Measurements from ENCODE around the gene CNTNAP2.

Gene CNTNAP2

DNA sequence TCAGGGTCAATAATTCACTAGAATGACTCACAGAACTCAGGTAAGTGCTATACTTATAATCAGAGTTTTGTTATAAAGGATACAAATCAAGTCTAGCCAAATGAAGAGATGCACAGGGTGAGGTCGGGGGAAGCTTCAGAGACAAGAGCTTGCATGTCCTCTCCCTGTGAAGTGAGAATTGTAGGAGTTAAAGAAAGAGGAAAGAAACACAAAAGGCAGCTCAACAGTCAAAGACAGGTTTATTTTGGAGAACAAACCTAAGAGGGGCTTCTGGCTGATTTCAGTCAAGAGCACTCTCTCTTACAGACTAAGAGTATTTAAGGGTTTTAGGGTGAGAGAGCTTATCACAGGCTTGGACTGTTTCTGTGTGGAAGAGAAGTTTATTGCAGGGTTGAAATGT is 1873.5 kb downstream of the CNTNAP2 start:
- no peak overlapping the region for H3K27ac ChIP-seq
- no peak for DNase-seq (ENCODE audit: low read depth, low spot score)

DNA sequence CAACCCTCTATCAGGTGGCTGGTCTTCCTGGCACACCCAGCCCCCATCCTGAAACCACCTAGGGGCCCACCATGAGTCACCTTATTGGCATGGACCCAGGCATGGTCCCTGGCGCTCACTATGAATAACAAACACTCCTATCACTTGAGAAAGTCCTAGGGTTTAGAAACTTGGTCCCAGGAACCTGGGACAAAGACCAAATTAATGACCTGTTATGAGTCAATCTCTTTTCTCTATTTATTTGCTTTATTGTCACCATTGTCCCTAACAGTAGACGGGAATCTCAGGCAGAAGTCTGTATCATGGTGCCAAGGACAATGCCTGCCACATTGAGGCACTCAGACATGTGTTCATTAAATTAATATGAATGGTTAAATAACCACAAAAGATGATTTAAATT is 1874.3 kb downstream of the CNTNAP2 start:
- no peak for DNase-seq (ENCODE audit: low read depth, low spot score)
- no peak overlapping the region for H3K27ac ChIP-seq

DNA sequence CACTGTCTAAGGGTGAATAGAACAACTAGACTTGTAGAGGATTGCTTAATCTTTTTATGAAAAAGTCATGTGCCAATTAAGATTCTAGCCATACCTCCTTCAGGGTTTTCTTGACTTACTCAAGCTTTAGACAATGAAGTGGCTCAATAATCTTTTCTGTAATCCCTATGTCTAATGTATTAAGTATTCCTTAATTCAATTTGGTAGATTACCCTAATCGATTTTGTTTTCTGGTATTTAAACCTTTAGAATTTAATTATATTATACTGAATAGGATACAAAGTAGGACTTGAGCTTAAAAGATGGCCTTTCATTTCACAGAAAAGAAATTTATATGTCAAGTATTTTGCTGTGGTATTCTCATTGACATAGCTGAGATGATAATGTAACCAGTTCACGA is 1876.1 kb downstream of the CNTNAP2 start:
- no peak for DNase-seq (ENCODE audit: low read depth, low spot score)
- no peak overlapping the region for H3K27ac ChIP-seq

DNA sequence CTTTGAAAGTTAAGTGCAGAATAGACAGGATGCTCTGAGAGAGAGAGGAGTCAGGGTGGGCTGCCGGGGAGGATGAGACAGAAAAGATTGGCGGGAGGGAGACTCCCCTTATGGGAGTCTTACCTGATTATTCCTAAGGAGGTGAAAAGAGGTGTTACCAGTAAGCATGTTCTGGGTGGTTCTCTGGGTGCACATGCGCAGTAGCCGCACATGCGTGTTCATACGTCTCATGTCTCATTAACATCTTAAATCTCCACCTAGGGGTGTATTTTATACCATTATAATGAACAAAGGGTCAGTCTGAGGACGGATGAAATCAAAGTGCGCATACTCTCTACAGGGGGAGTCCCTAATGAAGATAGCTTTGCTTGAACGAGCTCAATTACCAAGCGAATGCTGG is 1881.0 kb downstream of the CNTNAP2 start:
- no peak for DNase-seq (ENCODE audit: low read depth, low spot score)
- H3K27ac ChIP-seq: no peak overlapping the region

DNA sequence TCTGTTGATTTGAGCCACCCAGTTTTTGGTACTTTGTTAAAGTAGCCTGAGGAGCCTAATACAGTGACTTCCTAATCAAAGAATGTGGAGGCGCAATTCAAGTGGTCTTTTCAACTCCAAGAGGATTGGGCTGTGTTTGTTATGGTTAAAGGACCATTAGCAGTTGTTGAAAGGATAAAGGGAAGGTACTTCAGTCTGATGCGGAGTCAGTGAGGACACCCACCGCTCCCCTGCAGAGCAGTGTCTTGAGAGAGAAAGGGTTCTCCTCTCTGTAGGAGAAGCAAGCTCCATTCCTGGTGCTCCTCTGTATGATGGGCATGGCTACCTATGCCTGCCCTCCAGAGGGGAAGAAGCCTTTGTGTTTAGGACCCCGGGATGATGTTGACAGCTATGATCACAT is 1883.4 kb downstream of the CNTNAP2 start:
- no peak for DNase-seq (ENCODE audit: low read depth, low spot score)

DNA sequence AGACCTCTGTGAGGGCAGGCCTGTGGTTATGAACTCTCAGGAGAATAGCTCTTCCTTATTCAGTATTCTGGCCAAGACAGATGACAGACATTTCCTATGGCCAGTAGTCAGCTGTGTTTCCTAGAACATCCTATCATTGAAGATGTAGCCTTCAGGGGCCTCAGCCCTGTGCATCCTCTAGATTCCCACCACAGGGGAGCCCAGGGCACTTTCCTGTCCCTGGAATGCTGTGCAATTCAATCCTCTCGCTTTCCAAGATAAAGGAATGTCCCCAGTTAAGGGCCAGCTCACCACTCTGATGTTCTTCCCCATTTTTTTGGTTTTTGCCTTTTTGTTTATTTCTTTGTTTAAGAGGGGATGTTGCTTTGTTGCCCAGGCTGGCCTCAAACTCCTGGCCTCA is 1895.2 kb downstream of the CNTNAP2 start:
- no peak for DNase-seq (ENCODE audit: low read depth, low spot score)
- no peak overlapping the region for H3K27ac ChIP-seq

More for the DNA sequence above, 1883.4 kb downstream of the CNTNAP2 start:
- H3K27ac ChIP-seq: no peak overlapping the region

DNA sequence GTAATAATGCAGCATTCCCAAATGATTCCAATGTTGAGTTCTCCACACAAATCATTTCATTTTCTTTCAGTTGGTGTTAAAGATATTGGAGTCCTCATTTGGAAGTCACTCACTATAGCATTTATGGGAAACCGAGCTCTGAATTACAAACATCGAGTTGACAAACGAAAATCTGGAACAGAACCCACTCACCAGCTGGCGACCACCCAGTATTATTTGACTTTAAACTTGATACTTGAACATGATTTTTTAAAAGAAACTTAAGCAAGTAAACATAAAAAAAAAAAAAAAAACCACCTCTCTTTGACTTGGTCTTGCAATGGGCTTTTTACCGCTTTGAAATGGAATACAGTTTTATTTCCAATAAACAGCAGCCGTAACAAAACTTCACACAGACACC is 1897.4 kb downstream of the CNTNAP2 start:
- no peak for DNase-seq (ENCODE audit: low read depth, low spot score)
- no peak overlapping the region for H3K27ac ChIP-seq

DNA sequence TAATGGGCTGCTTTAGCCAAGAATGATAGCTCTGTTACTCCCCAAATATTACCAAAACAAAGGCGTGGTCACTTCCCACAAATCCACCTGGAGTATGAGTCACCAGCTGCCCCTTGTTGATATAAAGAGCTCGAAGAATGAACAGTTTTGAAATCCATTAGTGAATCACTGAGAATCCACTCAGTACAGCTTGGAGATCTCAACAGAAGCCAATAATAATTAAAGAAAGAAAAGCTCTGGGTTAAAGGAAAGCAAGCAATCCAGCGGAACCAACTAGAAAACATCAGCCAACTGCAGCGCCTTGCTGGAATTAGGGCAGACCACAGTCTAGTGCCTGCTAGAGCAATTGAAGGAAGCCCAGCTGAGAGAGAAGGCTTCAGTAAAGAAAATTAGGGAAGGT is 1897.9 kb downstream of the CNTNAP2 start:
- H3K27ac ChIP-seq: no peak overlapping the region
- DNase-seq (ENCODE audit: low read depth, low spot score): no peak

DNA sequence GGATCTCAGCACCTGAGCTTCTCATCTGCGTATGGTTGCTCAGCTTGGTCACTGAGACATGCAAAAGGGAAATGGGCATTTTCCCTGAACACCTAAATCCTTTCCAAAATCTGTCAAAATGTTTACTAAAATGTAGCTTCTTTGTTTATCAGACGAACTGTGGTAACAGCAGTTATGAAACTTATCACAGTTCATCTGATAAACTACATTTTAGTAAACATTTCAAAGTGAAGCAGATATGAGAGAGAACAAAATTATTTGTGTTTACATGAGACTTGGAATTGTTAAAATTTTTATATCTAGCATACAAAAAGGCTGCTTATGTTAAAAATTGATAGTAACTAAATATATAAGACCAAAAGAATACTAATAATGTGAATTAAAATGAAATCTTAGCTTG is 1900.5 kb downstream of the CNTNAP2 start:
- DNase-seq (ENCODE audit: low read depth, low spot score): no peak
- no peak overlapping the region for H3K27ac ChIP-seq

DNA sequence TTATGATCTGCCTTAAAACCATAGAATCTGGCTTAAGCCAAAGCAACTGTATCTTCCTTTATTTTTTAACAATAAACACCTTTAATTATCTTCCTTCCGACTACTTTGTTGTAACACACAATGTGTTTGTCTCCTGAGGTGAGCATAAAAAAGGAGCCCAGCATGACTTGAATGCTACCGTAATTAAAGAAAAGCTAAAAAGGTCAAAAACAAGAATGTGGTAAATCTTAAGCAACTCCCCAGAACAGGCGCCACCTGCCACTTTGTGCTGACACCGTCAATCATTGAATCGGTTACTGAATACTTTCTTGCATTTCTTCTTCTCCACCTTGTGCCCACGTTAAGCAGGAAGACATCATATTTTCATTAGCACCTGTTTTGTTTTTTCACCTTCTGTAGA is 1904.1 kb downstream of the CNTNAP2 start:
- DNase-seq (ENCODE audit: low read depth, low spot score): no peak
- H3K27ac ChIP-seq: no peak overlapping the region

DNA sequence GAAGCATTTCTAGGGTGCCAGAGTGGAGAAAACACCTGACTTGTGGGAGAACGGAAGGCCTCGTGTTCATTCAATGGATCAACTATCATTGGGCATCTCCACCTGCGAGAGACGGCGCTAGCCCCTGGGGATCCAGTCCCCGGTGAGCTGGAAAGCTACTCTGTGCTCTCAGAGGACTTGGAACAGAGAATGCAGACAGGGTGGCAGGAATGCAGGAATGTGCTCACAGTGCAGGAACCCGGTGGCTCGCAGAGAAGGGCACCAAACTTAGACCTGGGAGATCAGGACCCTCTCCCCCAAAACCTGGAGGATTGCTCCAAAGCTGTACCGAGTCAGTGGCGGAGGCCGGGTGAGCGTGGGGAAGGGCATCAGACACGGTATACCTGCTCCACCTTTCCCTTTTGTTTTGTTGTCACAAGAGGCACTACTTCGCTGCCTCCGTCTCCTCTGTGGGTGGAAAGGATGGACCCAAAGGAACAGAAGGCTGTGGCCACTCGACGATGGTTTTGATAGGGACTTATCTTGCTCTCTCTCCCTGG is 1905.0 kb downstream of the CNTNAP2 start:
- DNase-seq (ENCODE audit: low read depth, low spot score): no peak
- no peak overlapping the region for H3K27ac ChIP-seq

DNA sequence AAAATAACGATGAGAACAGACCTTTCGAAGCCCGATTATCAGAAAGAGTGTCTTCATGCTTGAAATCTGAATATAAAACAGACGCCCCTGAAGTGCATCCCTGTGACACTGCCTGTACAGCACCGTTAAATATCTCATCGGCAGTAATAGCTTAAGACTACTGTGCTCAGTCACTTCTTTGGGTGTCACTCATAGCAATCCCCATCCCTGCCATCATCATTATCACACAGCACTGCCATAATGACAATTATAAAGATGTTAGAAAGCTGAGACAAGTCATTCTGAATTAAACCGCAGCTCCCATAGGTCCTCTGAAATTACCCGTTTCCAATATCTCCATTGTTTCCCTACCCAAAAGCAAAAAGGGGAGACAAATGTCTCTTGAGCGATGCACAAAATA is 1906.2 kb downstream of the CNTNAP2 start:
- no peak for DNase-seq (ENCODE audit: low read depth, low spot score)
- H3K27ac ChIP-seq: no peak overlapping the region

DNA sequence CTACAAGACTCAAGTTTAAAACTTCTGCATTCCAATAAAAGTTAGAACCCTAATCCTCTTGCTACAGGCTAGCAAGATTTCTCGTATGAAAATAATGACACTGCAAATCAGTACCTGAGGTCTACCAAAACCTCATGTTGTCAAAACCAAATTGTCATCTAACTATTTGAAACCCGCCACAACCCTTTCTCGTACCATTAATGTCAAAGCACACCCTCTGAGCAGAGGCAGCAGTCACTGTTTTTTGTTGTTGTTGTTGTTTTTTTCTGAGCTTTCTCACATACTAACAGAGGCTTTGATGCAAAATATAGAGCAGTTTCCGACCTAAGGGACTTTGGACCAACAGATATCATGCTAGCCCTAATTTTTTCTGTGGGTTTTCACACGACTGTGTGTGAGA is 1910.1 kb downstream of the CNTNAP2 start:
- no peak for DNase-seq (ENCODE audit: low read depth, low spot score)
- H3K27ac ChIP-seq: no peak overlapping the region

DNA sequence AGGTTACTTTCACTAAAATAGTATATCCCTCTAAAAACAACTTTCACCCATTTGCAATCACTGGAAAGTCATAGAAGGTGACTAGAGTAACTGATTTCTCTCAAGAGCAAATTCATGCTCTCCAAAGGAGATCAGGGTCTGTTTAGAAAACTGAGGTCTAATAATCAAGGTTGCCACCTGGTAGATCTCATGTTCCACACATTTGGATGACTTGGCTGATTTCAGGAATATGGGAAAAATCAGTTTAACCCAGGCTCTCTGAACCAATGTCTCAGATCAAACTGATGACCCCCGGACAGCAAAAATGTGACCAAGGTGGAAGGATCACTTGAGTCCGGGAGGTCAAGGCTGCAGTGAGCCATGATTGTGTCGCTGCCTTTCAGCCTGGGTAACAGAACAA is 1911.6 kb downstream of the CNTNAP2 start:
- H3K27ac ChIP-seq: no peak overlapping the region
- DNase-seq (ENCODE audit: low read depth, low spot score): no peak

DNA sequence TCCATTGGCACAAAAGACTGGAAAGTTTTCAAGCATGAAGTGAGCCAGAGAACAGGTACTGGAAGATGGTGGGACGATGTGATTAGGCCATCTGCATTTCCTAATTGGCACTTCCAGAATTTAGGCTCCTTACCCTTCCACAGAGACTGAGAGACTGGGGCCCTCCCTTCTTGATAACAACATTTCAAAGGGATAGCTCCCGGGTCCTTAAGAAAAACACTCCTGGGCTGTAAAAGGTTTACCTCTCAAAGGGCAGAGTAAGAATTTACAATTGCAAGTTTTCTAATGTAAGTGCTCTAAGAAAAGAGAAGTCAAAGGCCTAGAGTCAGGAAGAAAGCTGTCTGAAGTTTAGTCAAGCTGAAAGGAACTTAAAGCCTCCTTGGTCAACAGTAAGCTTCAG is 1914.4 kb downstream of the CNTNAP2 start:
- H3K27ac ChIP-seq: no peak overlapping the region
- no peak for DNase-seq (ENCODE audit: low read depth, low spot score)

DNA sequence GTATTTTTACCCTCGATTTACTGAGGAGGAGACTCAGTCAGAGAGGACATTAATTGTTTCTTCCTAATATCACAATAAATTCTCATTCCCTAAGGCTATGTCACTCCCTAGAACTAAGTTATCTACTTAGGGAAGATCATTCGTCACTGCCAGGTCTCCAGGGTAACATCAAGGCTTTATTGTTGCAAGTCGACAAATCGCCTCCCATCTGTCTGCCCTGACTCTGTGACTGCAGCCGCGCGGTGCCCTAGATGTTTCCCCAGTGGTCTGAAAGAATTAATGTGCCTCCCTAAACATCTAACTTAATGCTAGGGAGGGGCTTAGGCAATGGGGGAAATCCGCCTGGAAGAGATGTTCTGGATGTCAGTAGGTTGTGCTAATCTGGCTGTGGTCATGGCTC is 1915.2 kb downstream of the CNTNAP2 start:
- DNase-seq (ENCODE audit: low read depth, low spot score): no peak
- H3K27ac ChIP-seq: no peak overlapping the region

DNA sequence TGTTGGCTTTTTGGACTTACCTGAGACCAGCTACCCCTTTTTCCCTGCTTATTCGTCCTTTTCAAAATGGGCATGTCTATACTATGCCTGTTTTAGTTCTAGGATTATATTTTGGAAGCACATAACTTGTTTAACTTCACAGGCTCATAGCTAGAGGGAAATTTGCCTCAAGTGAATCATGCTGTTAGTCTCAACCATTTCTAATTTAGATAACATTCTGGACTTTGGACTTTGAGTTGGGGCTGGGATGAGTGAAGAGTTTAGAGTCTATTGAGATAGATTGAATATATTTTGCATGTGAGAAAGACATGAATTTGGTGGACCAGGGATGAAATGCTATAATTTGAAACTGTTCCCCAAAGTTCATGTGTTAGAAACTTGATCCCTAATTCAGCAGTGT is 1919.3 kb downstream of the CNTNAP2 start:
- no peak for DNase-seq (ENCODE audit: low read depth, low spot score)
- H3K27ac ChIP-seq: no peak overlapping the region

DNA sequence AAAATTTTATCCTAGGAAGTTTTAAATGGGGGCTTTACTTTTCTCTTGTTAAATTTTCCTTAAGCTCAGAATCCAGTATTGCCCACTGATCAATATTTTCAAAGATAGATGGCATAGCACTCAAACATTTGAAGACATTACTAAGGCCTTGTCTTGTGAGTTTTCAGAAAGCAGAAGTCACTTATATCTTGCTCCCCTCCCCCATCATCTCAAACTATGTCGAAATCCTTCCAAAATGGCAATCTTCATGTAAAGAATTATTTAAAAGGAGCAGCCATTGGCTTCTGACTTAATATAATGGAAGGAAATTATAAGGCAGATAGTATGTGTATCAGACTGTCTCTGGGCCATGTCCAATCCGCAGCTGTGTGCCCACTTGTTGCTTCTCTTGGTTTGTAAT is 1920.4 kb downstream of the CNTNAP2 start:
- H3K27ac ChIP-seq: no peak overlapping the region
- DNase-seq (ENCODE audit: low read depth, low spot score): no peak

DNA sequence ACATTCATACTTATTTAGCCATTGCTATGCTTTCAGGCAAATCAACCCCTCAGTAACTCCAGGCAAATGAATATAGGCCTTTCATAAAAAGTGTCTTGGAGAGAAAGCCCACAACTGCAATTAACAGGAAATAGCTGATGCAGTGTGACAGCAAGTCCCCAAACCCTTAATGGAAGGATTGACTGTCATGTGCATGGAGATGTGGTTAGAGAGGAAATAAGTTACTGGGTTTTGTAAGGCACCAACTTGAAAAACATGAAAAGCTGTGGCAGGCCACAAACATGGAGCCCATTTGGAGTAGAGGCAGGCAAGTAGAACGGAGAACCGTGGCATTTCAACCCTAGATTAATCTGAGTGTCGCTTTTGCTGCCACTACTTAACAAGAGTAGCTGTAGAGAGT is 1924.6 kb downstream of the CNTNAP2 start:
- no peak overlapping the region for H3K27ac ChIP-seq
- no peak for DNase-seq (ENCODE audit: low read depth, low spot score)

DNA sequence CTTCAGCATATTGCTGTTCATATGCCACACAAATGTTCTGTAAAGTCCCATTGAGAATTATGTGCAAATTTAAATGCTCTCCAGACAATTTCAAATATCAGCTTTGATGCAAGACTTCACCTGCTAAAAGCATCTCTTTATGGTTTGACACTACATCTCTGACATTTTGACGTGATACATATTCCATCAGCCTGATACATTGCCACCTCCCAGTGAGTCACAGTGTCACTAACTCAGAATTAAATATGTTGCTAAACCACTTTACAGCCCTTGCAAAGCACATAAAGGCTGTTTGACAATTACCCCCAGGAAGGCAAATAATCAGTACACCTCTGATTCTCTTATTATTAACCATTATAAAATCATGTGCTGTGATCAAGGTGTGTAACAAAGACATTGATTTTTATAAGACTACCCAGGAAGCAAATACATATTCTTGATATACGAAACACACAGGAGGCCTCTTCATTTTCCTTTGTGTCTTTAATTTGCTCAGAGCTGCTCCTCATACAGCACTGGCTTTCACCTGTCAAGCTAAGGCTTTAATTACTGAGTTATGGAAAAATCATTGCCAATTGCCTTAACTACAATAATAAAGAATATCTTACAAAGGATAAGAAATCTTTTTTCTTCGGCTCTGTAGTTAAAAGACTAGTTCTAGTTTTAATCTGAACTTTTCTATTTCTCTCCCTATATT is 1926.5 kb downstream of the CNTNAP2 start:
- H3K27ac ChIP-seq: no peak overlapping the region
- no peak for DNase-seq (ENCODE audit: low read depth, low spot score)

DNA sequence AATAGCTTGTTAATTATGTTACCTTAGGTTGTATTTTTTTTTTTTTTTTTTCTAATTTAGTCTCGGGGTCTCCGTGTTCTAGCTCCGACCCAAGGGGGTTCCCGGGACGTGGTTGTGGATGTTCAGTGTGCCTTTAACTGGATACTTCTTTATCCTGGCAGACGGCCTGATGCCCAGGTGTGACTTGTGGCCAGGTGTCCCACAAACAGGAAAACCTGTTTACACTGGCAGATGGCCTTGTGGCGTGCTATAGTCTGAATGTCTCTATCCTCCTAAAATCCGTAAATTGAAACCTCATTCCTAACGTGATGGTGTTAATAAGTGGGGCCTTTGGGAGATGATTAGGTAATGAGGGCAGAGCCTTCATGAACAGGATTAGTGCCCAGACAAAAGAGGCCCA is 1927.6 kb downstream of the CNTNAP2 start:
- DNase-seq (ENCODE audit: low read depth, low spot score): no peak
- H3K27ac ChIP-seq: no peak overlapping the region

DNA sequence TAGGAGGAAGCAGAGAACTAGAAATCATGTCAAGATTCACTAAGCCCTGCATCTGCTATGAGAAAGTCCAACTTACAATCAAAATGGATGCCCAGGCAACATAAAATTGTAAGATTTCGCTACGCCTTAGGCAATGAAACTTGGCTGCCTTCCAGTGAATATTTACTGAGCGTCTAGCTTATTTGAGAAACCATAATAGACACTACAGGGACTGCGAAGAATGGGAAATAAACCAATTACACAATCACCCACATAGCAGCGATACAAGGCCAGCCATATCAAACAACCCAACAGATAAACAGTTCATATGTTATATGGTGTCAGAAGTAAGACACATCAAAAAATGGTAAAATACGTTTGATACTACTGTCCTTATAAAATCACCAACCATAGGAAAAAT is 1928.9 kb downstream of the CNTNAP2 start:
- no peak overlapping the region for H3K27ac ChIP-seq
- no peak for DNase-seq (ENCODE audit: low read depth, low spot score)

DNA sequence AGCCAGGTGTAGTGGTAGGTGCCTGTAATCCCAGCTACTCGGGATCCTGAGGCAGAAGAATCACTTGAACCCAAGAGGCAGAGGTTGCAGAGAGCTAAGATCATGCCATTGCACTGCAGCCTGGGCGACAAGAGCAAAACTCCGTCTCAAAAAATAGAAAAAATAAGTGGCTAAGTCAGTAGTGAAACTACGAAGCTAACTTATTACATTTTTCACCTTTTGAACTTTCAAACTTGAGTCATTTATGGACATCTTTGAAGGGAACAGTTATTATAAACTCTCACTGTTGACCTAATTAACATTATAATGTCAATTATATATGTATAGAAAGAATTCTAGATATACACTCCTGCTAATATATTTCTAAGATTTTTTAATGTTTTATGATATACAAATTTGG is 1932.5 kb downstream of the CNTNAP2 start:
- no peak for DNase-seq (ENCODE audit: low read depth, low spot score)
- H3K27ac ChIP-seq: no peak overlapping the region
